H1 (cell line): ENCODE data around the gene SLC7A7.

Experiments
- EGR1 ChIP-seq: IDR thresholded peaks from 2 replicates; pipeline ENCODE4 v1.6.1; 2011; ENCODE audit warnings: low read depth, low read length, borderline replicate concordance
- EP300 ChIP-seq, 2 experiments: IDR thresholded peaks; 1 replicate in 1 of 2; 2 replicates in 1 of 2; pipeline ENCODE4 v1.6.1; 2011 to 2012; ENCODE audit warnings: low read depth in 2 of 2, low read length in 2 of 2, mild to moderate bottlenecking in 2 of 2, borderline replicate concordance in 1 of 2, inconsistent platforms in 1 of 2, moderate library complexity in 1 of 2
- EZH2 ChIP-seq: fragments of 200-600 bp; sonication (generic); IDR thresholded peaks from 2 replicates; pipeline ENCODE4 v1.7.1; 2012; ENCODE audit warnings: low read depth, mild to moderate bottlenecking, moderate library complexity, low read length, inconsistent platforms; ENCODE audit not compliant: severe bottlenecking
- HDAC2 ChIP-seq, 2 experiments: fragments of 300-600 bp in 1 of 2; sonication (generic) in 1 of 2; IDR thresholded peaks; 2 replicates each; pipeline ENCODE4 v1.6.1; 2011 to 2012; ENCODE audit warnings: low read depth in 2 of 2, low read length in 2 of 2, mild to moderate bottlenecking in 2 of 2, moderate library complexity in 2 of 2, borderline replicate concordance in 1 of 2, inconsistent platforms in 1 of 2
- JUND ChIP-seq: IDR thresholded peaks from 2 replicates; pipeline ENCODE4 v1.6.1; 2011; ENCODE audit warnings: mild to moderate bottlenecking, improper control_type of control experiment, low read length
- MAFK ChIP-seq: IDR thresholded peaks from 2 replicates; pipeline ENCODE4 v1.6.1; 2012; ENCODE audit warnings: low read depth, mild to moderate bottlenecking, improper control_type of control experiment, low read length
- NANOG ChIP-seq: IDR thresholded peaks from 2 replicates; pipeline ENCODE4 v1.6.1; 2011; ENCODE audit warnings: low read length, low read depth, mild to moderate bottlenecking, inconsistent platforms; ENCODE audit not compliant: insufficient read depth, poor library complexity, severe bottlenecking
- POLR2A ChIP-seq, 2 experiments: IDR thresholded peaks; 1 replicate in 1 of 2; 2 replicates in 1 of 2; pipeline ENCODE4 v1.6.1; 2011; ENCODE audit warnings: low read depth in 2 of 2, low read length in 2 of 2, mild to moderate bottlenecking in 2 of 2; ENCODE audit errors: control extremely low read depth in 1 of 2
- POLR2AphosphoS5 ChIP-seq: IDR thresholded peaks from 2 replicates; pipeline ENCODE4 v1.6.1; 2011; ENCODE audit warnings: low read depth, low read length
- SRF ChIP-seq: IDR thresholded peaks from 2 replicates; pipeline ENCODE4 v1.6.1; 2011; ENCODE audit warnings: mild to moderate bottlenecking, low read depth, low read length, moderate library complexity
- TAF1 ChIP-seq: IDR thresholded peaks from 2 replicates; pipeline ENCODE4 v1.6.1; 2011; ENCODE audit warnings: mild to moderate bottlenecking, low read depth, low read length
- TF ChIP-seq, protein P1 (sequence below): IDR thresholded peaks from 2 replicates; pipeline ENCODE4 v1.6.1; 2011; ENCODE audit warnings: low read depth, mild to moderate bottlenecking, low read length; ENCODE audit not compliant: insufficient read depth
- TF ChIP-seq, protein P2 (sequence below): IDR thresholded peaks from 2 replicates; pipeline ENCODE4 v1.6.1; 2011; ENCODE audit warnings: low read length, improper control_type of control experiment
- TF ChIP-seq, protein P3 (sequence below), 3 experiments: IDR thresholded peaks; 1 replicate in 2 of 3; 2 replicates in 1 of 3; pipeline versions ENCODE4 v1.5.1 to v1.6.1; 2011; ENCODE audit warnings: low read length in 3 of 3, mild to moderate bottlenecking in 3 of 3, inconsistent platforms in 2 of 3, low read depth in 1 of 3, moderate library complexity in 1 of 3; ENCODE audit not compliant: insufficient read depth in 1 of 3; ENCODE audit errors: control extremely low read depth in 1 of 3

DNA sequence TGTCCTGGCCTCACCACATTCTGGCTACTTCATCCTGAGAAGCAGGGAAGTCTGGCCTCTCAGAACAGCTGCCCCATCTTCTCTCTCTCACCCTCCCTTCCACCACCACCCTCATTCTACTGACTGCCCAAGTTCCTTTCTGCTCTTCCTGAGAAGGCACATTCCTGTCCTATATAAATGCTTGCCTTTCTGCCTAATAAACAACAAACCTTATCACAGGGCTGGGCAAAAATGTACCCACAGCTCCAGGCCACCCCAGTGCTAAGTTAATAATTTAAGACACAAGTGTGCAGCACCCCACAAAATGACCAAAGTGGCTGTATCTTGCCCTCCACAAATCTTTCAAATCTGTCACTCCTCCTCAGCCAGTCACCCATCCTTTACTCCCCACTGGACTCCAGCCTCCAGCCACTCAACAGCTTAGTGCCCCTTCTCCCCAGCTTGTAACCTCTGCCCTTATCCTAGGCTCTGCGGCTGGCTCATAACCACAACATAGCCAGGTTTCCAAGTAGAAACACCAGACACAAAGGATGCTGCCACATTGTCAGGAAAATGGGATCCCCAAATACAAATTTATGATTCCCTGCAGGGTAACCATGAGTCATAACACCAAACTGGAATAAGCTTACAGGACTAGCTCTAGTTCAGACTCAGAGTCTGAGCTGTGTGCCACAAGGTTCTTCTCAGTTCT lies 33.8 kb downstream of the SLC7A7 start:
- TF ChIP-seq POLR2AphosphoS5, result no peak
- TF ChIP-seq HDAC2 (IDR thresholded peaks at IDR 0.05; ENCODE audit: borderline replicate concordance in 1 of 2, low read depth in 2 of 2, low read length in 2 of 2), result no peak
- TF ChIP-seq EGR1, result no peak
- no peak for TF ChIP-seq MAFK
- TF ChIP-seq, protein P1, sequence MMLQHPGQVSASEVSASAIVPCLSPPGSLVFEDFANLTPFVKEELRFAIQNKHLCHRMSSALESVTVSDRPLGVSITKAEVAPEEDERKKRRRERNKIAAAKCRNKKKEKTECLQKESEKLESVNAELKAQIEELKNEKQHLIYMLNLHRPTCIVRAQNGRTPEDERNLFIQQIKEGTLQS, result no peak
- TF ChIP-seq EP300 (IDR thresholded peaks at IDR 0.05; ENCODE audit: borderline replicate concordance in 1 of 2, low read depth in 2 of 2, low read length in 2 of 2), result no peak
- TF ChIP-seq NANOG, result no peak
- TF ChIP-seq EZH2, result no peak
- TF ChIP-seq, protein P2, sequence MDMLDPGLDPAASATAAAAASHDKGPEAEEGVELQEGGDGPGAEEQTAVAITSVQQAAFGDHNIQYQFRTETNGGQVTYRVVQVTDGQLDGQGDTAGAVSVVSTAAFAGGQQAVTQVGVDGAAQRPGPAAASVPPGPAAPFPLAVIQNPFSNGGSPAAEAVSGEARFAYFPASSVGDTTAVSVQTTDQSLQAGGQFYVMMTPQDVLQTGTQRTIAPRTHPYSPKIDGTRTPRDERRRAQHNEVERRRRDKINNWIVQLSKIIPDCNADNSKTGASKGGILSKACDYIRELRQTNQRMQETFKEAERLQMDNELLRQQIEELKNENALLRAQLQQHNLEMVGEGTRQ, result no peak
- TF ChIP-seq, protein P3, sequence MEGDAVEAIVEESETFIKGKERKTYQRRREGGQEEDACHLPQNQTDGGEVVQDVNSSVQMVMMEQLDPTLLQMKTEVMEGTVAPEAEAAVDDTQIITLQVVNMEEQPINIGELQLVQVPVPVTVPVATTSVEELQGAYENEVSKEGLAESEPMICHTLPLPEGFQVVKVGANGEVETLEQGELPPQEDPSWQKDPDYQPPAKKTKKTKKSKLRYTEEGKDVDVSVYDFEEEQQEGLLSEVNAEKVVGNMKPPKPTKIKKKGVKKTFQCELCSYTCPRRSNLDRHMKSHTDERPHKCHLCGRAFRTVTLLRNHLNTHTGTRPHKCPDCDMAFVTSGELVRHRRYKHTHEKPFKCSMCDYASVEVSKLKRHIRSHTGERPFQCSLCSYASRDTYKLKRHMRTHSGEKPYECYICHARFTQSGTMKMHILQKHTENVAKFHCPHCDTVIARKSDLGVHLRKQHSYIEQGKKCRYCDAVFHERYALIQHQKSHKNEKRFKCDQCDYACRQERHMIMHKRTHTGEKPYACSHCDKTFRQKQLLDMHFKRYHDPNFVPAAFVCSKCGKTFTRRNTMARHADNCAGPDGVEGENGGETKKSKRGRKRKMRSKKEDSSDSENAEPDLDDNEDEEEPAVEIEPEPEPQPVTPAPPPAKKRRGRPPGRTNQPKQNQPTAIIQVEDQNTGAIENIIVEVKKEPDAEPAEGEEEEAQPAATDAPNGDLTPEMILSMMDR (IDR thresholded peaks at IDR 0.05; ENCODE audit: control extremely low read depth in 1 of 3, insufficient read depth in 1 of 3, low read depth in 1 of 3, low read length in 3 of 3), result no peak
- no peak for TF ChIP-seq POLR2A (IDR thresholded peaks at IDR 0.05; ENCODE audit: control extremely low read depth in 1 of 2, low read depth in 2 of 2, low read length in 2 of 2)
- TF ChIP-seq TAF1, result no peak
- TF ChIP-seq JUND, result no peak
- no peak for TF ChIP-seq SRF
